GM21423 (cell line): ENCODE data around the gene PLA2G2A.
"Not testable (repeated sequence)": the region's sequence is repeated elsewhere in the genome, so short reads cannot be mapped to it uniquely, and the experiment has no call there.

Experiments
- ATAC-seq: cut with Tn5 transposase; IDR thresholded peaks from one replicate; pipeline ENCODE4 v1.9.1; 2021; ENCODE audit warnings: mild to moderate bottlenecking, moderate library complexity; ENCODE audit not compliant: unreplicated experiment

PLA2G2A gene

DNA sequence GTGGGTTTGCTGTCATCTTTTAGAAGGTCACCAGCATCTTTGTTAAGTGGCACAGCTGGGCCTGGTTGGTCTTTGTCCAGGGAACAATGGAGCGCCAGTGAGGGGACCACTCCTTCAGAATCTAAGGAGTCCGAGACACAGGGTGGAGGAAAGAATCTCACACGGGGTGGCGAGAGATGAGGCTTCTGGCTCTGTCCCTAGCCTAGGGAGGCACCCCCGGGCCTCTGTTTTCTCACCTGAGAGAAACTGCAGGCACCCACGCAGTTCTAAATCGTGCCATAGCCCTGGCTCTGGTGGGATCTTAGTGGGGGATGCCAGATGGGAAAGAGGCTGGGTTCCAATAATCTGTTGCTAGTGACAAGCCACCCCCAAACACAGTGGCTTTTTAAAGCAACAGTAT is 45.1 kb downstream of the PLA2G2A start:
- ATAC-seq: no peak

DNA sequence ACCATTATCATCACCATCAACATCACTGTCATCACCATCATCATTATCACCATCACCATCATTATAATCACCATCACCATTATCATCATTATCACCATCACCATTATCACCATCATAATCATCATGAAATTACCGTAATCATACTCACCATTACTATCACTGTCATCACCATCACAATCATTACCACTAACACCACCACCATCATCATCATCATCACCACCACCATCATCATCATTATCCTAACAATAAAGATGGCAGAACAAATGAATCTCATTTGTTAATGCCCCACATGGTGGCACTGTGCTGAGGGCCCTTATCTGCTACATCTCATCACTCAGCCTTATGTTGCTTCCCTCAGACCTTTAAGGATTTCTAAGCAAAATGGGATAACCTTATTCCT is 46.6 kb downstream of the PLA2G2A start:
- ATAC-seq: no peak

DNA sequence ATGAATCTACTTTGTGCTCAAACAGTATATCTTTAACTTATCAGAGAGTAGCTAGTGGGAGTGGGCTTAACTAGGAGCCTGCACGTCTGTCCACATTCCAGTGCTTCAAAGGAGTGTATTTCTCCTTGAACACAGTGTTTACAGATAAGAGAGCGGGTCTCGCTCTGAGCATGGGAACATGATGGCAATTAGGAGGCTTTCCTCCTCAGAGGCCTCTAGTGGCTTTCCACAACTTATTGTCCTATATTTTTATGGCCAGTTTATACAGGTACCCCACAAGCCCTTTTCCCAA is 52.3 kb downstream of the PLA2G2A start:
- not testable (repeated sequence) for ATAC-seq

DNA sequence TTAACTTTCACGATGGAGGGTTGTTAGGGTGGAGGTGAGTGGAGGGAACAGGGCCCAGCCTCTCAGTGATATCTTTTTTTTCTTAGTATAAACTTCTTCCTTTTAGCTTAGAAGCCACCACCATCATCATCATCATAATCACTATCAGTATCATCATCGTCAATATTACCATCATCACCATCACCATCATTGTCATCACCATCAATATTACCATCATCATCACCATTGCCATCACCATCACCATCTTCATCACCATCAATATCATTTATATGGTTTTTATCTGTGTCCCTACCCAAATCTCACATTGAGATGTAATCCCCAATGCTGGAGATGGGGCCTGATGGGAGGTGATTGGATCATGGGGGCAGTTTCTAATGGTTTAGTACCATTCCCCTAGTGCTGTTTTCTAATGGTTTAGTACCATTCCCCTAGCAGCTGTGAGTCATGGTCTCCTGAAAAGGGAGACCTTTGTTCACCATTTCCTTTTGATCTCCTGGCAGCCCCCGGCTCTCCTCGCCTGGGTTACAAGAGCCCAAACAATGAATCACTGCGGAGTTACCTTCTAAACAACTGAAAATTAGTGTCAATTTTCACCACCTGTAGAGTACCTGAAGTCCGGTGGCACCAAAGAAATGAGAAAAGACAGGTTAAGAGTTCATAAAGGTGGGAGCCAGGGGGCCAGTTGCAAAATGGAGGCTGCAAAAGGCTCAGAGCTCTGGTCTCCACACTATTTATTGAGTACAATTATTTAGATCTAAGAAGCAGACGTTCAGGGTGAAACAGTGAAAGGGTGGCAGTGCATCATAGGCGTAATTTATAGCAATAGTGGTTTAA is 52.9 kb downstream of the PLA2G2A start:
- ATAC-seq: no peak
